Naive B cell (primary cell): Measurements from ENCODE around the gene MICALL2. TPM values are rescaled to one million over a fixed set of nuclear protein-coding genes. Genes with fewer than 3 reads are reported as not detected.

ENCODE experiments used
- ATAC-seq, 2 donors: fragments of 150-1000 bp; cut with Tn5 transposase; 2 replicates each; pipeline ENCODE4 v1.10.0; 2021; ENCODE audit warnings: low read depth in 2 of 2, mild to moderate bottlenecking in 2 of 2, moderate library complexity in 2 of 2
- DNase-seq: peaks from one replicate; pipeline ENCODE4 v3.0.0; 2022
- H3K27ac Mint-ChIP-seq, 6 donors: one replicate each; pipeline ENCODE4 v1.8.0; 2020 to 2022; ENCODE audit warnings: mild to moderate bottlenecking in 6 of 6, mixed read lengths in 6 of 6, moderate library complexity in 5 of 6, inconsistent platforms in 2 of 6
- H3K27me3 Mint-ChIP-seq, 3 donors: one replicate each; pipeline ENCODE4 v1.8.0; 2021 to 2022; ENCODE audit warnings: mixed read lengths in 3 of 3, mild to moderate bottlenecking in 1 of 3
- H3K36me3 Mint-ChIP-seq, 2 donors: one replicate each; pipeline ENCODE4 v1.8.0; 2020 to 2022; ENCODE audit warnings: mixed read lengths in 2 of 2, inconsistent platforms in 1 of 2, mild to moderate bottlenecking in 1 of 2
- H3K4me1 Mint-ChIP-seq, 3 donors: one replicate each; pipeline ENCODE4 v1.8.0; 2020 to 2022; ENCODE audit warnings: mixed read lengths in 3 of 3, inconsistent platforms in 1 of 3, mild to moderate bottlenecking in 1 of 3, moderate library complexity in 1 of 3
- H3K4me3 Mint-ChIP-seq, 8 donors: one replicate each; pipeline ENCODE4 v1.8.0; 2020 to 2022; ENCODE audit warnings: mild to moderate bottlenecking in 8 of 8, mixed read lengths in 8 of 8, moderate library complexity in 8 of 8, inconsistent platforms in 2 of 8
- H3K9me3 Mint-ChIP-seq, 7 donors: one replicate each; pipeline ENCODE4 v1.8.0; 2020 to 2022; ENCODE audit warnings: mixed read lengths in 7 of 7, mild to moderate bottlenecking in 5 of 7, inconsistent platforms in 2 of 7, moderate library complexity in 1 of 7
- polyA plus RNA-seq, 6 donors: library from polyadenylated mRNA; unstranded; fragments of 300-500 nt; fragmentation: Illumina TruSeq; gene quantifications; one replicate each; pipeline ENCODE4 v1.2.3, GENCODE V29; 2021; ENCODE audit warnings: low read depth in 6 of 6

Gene MICALL2
- polyA plus RNA-seq, 6 donors from 2014 or later: not detected

GRCh38 chr7:1457059-1457948, 2.0 kb downstream of the MICALL2 start:
- ATAC-seq: no peak
- Mint-ChIP-seq H3K9me3 (no peaks in the 10 kb centered on the region), H3K27me3 (peaks cover 0 to 5% (median 0%) of the 10 kb centered on the region in 3 donors), H3K4me1 (peaks cover 13 to 33% (median 21%) of the 10 kb centered on the region in 3 donors), H3K36me3 (no peaks in the 10 kb centered on the region), H3K27ac (peak overlapping the region in 2 of 6 donors; percentile 32 to 58), H3K4me3 (peak overlapping the region in 3 of 8 donors; percentile 19 to 77 (median 73))
- no peak for DNase-seq

GRCh38 chr7:1455955-1456354, 3.3 kb downstream of the MICALL2 start:
- Mint-ChIP-seq H3K4me1 (peaks cover 6 to 22% (median 16%) of the 10 kb centered on the region in 3 donors), H3K36me3 (no peaks in the 10 kb centered on the region), H3K27me3 (peaks cover 0 to 5% (median 0%) of the 10 kb centered on the region in 3 donors), H3K4me3 (peak overlapping the region in 1 of 8 donors; percentile 34), H3K9me3 (no peaks in the 10 kb centered on the region), H3K27ac (no peak overlapping the region)
- ATAC-seq: no peak
- no peak for DNase-seq

- DNase-seq: no peak
- ATAC-seq: no peak
- H3K4me3 Mint-ChIP-seq: peak overlapping the region in 1 of 8 donors; percentile 34
- H3K36me3 Mint-ChIP-seq: no peaks in the 10 kb centered on the region
- H3K9me3 Mint-ChIP-seq: no peaks in the 10 kb centered on the region
- H3K27me3 Mint-ChIP-seq: peaks cover 0 to 5% (median 0%) of the 10 kb centered on the region in 3 donors
- peaks cover 6 to 16% (median 12%) of the 10 kb centered on the region in 3 donors for H3K4me1 Mint-ChIP-seq
- no peak overlapping the region for H3K27ac Mint-ChIP-seq
Measured at GRCh38 chr7:1455241-1455939, 3.9 kb downstream of the MICALL2 start.

- Mint-ChIP-seq H3K4me3 (no peak overlapping the region), H3K27ac (no peak overlapping the region), H3K9me3 (no peaks in the 10 kb centered on the region), H3K36me3 (no peaks in the 10 kb centered on the region), H3K4me1 (peaks cover 5 to 10% (median 9%) of the 10 kb centered on the region in 3 donors), H3K27me3 (peaks cover 0 to 5% (median 0%) of the 10 kb centered on the region in 3 donors)
- ATAC-seq (no peak), DNase-seq (no peak)
Measured at GRCh38 chr7:1454542-1454941, 4.7 kb downstream of the MICALL2 start.

GRCh38 chr7:1452205-1452604, 7.1 kb downstream of the MICALL2 start:
- Mint-ChIP-seq H3K27me3 (peaks cover 0 to 5% (median 0%) of the 10 kb centered on the region in 3 donors), H3K27ac (no peak overlapping the region), H3K4me3 (no peak overlapping the region), H3K4me1 (peaks cover 0 to 4% (median 0%) of the 10 kb centered on the region in 3 donors), H3K9me3 (no peaks in the 10 kb centered on the region), H3K36me3 (no peaks in the 10 kb centered on the region)
- DNase-seq (no peak), ATAC-seq (no peak)

- H3K27me3 Mint-ChIP-seq: peaks cover 0 to 3% (median 0%) of the 10 kb centered on the region in 3 donors
- DNase-seq (no peak), ATAC-seq (no peak)
- no peaks in the 10 kb centered on the region for H3K36me3 Mint-ChIP-seq
- H3K4me1 Mint-ChIP-seq: no peaks in the 10 kb centered on the region
- H3K27ac Mint-ChIP-seq: no peak overlapping the region
- no peak overlapping the region for H3K4me3 Mint-ChIP-seq
- H3K9me3 Mint-ChIP-seq: no peaks in the 10 kb centered on the region
Measured at GRCh38 chr7:1450987-1451386, 8.3 kb downstream of the MICALL2 start.

GRCh38 chr7:1450431-1450830, 8.8 kb downstream of the MICALL2 start:
- Mint-ChIP-seq H3K9me3 (no peaks in the 10 kb centered on the region), H3K4me3 (no peak overlapping the region), H3K4me1 (peaks cover 0 to 4% (median 0%) of the 10 kb centered on the region in 3 donors), H3K27ac (no peak overlapping the region), H3K27me3 (no peaks in the 10 kb centered on the region), H3K36me3 (no peaks in the 10 kb centered on the region)
- DNase-seq (no peak), ATAC-seq (no peak)

- DNase-seq: no peak
- H3K36me3 Mint-ChIP-seq: no peaks in the 10 kb centered on the region
- peaks cover 0 to 4% (median 0%) of the 10 kb centered on the region in 3 donors for H3K4me1 Mint-ChIP-seq
- H3K9me3 Mint-ChIP-seq: no peaks in the 10 kb centered on the region
- H3K27me3 Mint-ChIP-seq: no peaks in the 10 kb centered on the region
- H3K4me3 Mint-ChIP-seq: no peak overlapping the region
- no peak for ATAC-seq
- H3K27ac Mint-ChIP-seq: no peak overlapping the region
Measured at GRCh38 chr7:1449951-1450350, 9.3 kb downstream of the MICALL2 start.

- ATAC-seq: no peak
- no peak overlapping the region for H3K4me3 Mint-ChIP-seq
- peaks cover 0 to 4% (median 0%) of the 10 kb centered on the region in 3 donors for H3K4me1 Mint-ChIP-seq
- no peak overlapping the region for H3K27ac Mint-ChIP-seq
- DNase-seq: no peak
- no peaks in the 10 kb centered on the region for H3K27me3 Mint-ChIP-seq
- no peaks in the 10 kb centered on the region for H3K36me3 Mint-ChIP-seq
- no peaks in the 10 kb centered on the region for H3K9me3 Mint-ChIP-seq
Measured at GRCh38 chr7:1449501-1449900, 9.8 kb downstream of the MICALL2 start.

- peaks cover 0 to 4% (median 0%) of the 10 kb centered on the region in 3 donors for H3K4me1 Mint-ChIP-seq
- no peak for DNase-seq
- no peaks in the 10 kb centered on the region for H3K36me3 Mint-ChIP-seq
Measured at GRCh38 chr7:1448958-1449357, 10.3 kb downstream of the MICALL2 start.

GRCh38 chr7:1447551-1448244, 11.6 kb downstream of the MICALL2 start:
- Mint-ChIP-seq H3K27me3 (no peaks in the 10 kb centered on the region), H3K36me3 (no peaks in the 10 kb centered on the region), H3K4me3 (no peak overlapping the region), H3K4me1 (peaks cover 0 to 4% (median 0%) of the 10 kb centered on the region in 3 donors), H3K9me3 (no peaks in the 10 kb centered on the region), H3K27ac (no peak overlapping the region)
- ATAC-seq (no peak), DNase-seq (no peak)

More at GRCh38 chr7:1448958-1449357, 10.3 kb downstream of the MICALL2 start:
- Mint-ChIP-seq H3K4me3 (no peak overlapping the region), H3K27ac (no peak overlapping the region), H3K9me3 (no peaks in the 10 kb centered on the region), H3K27me3 (no peaks in the 10 kb centered on the region)
- ATAC-seq: no peak

GRCh38 chr7:1447112-1447511, 12.2 kb downstream of the MICALL2 start:
- Mint-ChIP-seq H3K4me3 (no peak overlapping the region), H3K9me3 (no peaks in the 10 kb centered on the region), H3K36me3 (no peaks in the 10 kb centered on the region), H3K4me1 (peaks cover 0 to 4% (median 0%) of the 10 kb centered on the region in 3 donors), H3K27ac (no peak overlapping the region), H3K27me3 (no peaks in the 10 kb centered on the region)
- ATAC-seq: peak in 1 of 2 donors; percentile 39
- no peak for DNase-seq

GRCh38 chr7:1446620-1447032, 12.6 kb downstream of the MICALL2 start:
- DNase-seq (no peak), ATAC-seq (peak in 1 of 2 donors; percentile 21)
- H3K9me3 Mint-ChIP-seq: no peaks in the 10 kb centered on the region
- H3K4me1 Mint-ChIP-seq: peaks cover 0 to 4% (median 0%) of the 10 kb centered on the region in 3 donors
- no peak overlapping the region for H3K4me3 Mint-ChIP-seq
- H3K36me3 Mint-ChIP-seq: no peaks in the 10 kb centered on the region
- no peaks in the 10 kb centered on the region for H3K27me3 Mint-ChIP-seq
- no peak overlapping the region for H3K27ac Mint-ChIP-seq
